Skeletal muscle tissue (tissue), 4 donors: ENCODE results near the gene C17orf100. TPM values are rescaled to one million over a fixed set of nuclear protein-coding genes. Genes with fewer than 3 reads are reported as not detected.

Experiments
- H3K27ac ChIP-seq: one replicate; pipeline ENCODE4 v1.7.0; 2013; ENCODE audit warnings: mild to moderate bottlenecking, low read depth, low read length, inconsistent platforms
- H3K27me3 ChIP-seq, 3 donors: one replicate each; pipeline ENCODE4 v1.7.0; 2013; ENCODE audit warnings: low read length in 3 of 3; ENCODE audit not compliant: control insufficient read depth in 3 of 3, insufficient read depth in 3 of 3
- H3K36me3 ChIP-seq, 3 donors: one replicate each; pipeline ENCODE4 v1.7.0; 2013; ENCODE audit warnings: low read length in 3 of 3; ENCODE audit not compliant: control insufficient read depth in 3 of 3, insufficient read depth in 3 of 3
- H3K4me1 ChIP-seq, 3 donors: one replicate each; pipeline ENCODE4 v1.7.0; 2013; ENCODE audit warnings: low read length in 3 of 3, mild to moderate bottlenecking in 3 of 3; ENCODE audit not compliant: control insufficient read depth in 3 of 3, insufficient read depth in 3 of 3
- H3K4me3 ChIP-seq, 3 donors: one replicate each; pipeline ENCODE4 v1.7.0; 2013; ENCODE audit warnings: low read length in 3 of 3
- H3K9ac ChIP-seq, 3 donors: one replicate each; pipeline ENCODE4 v1.7.0; 2013; ENCODE audit warnings: low read length in 3 of 3, mild to moderate bottlenecking in 3 of 3, moderate library complexity in 2 of 3, low read depth in 1 of 3
- H3K9me3 ChIP-seq, 3 donors: one replicate each; pipeline ENCODE4 v1.7.0; 2013; ENCODE audit warnings: low read length in 3 of 3; ENCODE audit not compliant: control insufficient read depth in 3 of 3
- total RNA-seq: library from RNA; depleted of rRNA; stranded (reverse); fragments of >200 nt; gene quantifications from one replicate; pipeline ENCODE4 v1.2.3, GENCODE V29; 2014
- donor health status: Osteomylitis.

Gene C17orf100
- total RNA-seq, 1 donor from 2014 or later = not detected

DNA sequence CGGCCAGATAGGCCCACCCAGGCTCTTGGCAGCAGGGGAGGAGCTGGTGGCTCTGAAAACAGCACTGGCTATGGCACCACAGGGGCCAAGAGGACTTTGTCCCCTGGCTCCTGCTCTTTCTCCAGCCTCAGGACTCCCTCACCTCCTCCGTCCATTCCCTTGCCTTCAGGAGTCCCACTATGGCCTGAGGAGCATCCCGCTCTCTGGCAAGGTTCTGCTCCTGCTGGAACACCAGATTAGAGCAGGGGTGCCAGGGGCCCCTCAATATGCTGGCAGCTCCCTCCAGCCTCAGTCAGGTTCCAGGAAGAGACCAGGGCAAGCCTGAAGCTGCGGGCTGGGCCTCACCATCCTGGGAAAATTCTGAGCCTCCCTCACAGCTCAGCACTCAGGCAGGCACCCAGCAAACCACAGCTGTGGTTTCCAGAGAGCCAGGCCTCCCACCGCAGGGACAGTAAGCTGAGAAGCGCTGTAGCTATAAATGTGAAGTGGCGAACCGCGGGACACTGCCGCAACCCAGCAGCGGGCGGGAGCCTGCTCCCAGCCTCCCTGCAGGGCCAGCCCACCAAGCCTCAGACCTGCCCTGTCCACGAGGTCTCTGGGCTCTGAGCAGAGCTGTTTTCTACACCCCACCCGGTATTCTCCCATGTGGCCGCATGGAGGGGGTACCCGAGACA lies 25.7 kb downstream of the C17orf100 start:
- peaks cover 0 to 10% (median 3%) of the 10 kb centered on the region in 3 donors for H3K4me1 ChIP-seq
- H3K27me3 ChIP-seq = peaks cover 11 to 27% (median 24%) of the 10 kb centered on the region in 3 donors
- no peak overlapping the region for H3K4me3 ChIP-seq
- no peaks in the 10 kb centered on the region for H3K36me3 ChIP-seq
- H3K27ac ChIP-seq = no peak overlapping the region
- no peak overlapping the region for H3K9ac ChIP-seq
- H3K9me3 ChIP-seq = no peaks in the 10 kb centered on the region

DNA sequence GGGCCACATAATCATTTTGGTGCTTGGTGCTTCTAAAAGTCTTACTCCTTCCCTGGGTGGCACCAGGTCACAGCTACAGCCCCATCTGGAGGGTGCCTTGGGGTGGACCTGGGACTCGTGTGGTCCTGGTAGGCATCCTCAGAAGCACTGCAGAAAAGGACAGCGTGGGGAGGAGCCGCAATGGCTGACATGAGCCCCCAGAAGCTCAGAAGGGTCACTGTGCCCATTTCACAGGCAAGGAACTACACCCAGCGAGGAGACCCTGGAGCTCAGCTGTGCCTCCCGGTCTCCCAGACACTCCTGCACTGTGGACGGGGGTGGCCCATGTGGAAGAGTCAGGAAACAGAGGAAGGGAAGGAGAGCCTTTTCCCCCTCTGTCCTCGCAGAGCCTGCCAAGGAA lies 26.4 kb downstream of the C17orf100 start:
- no peaks in the 10 kb centered on the region for H3K9me3 ChIP-seq
- H3K27me3 ChIP-seq = peaks cover 11 to 27% (median 27%) of the 10 kb centered on the region in 3 donors
- no peaks in the 10 kb centered on the region for H3K36me3 ChIP-seq

DNA sequence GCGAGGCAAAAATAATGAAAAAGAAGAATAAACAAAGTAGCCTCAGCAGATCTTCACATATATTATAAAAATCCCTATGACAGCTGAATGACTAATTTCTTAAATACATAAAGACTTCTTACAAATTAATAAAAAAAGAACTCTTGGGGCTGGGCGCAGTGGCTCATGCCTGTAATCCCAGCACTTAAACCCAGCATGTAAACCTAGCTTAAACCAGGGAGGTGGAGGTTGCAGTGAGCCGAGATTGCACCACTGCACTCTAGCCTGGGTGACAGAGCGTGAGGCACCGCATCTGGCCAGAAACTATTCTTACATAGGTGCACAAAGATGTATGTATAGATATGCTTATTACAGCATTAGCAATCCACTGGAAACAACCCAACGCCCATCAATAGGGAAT lies 27.7 kb downstream of the C17orf100 start:
- Histone ChIP-seq H3K27ac (no peak overlapping the region), H3K36me3 (no peaks in the 10 kb centered on the region), H3K4me1 (peaks cover 0 to 10% (median 3%) of the 10 kb centered on the region in 3 donors), H3K9ac (no peak overlapping the region), H3K9me3 (no peaks in the 10 kb centered on the region), H3K4me3 (no peak overlapping the region), H3K27me3 (peaks cover 15 to 33% (median 26%) of the 10 kb centered on the region in 3 donors)

More for the DNA sequence above, 26.4 kb downstream of the C17orf100 start:
- Histone ChIP-seq H3K4me1 (peaks cover 0 to 10% (median 3%) of the 10 kb centered on the region in 3 donors), H3K4me3 (no peak overlapping the region), H3K27ac (no peak overlapping the region), H3K9ac (no peak overlapping the region)

DNA sequence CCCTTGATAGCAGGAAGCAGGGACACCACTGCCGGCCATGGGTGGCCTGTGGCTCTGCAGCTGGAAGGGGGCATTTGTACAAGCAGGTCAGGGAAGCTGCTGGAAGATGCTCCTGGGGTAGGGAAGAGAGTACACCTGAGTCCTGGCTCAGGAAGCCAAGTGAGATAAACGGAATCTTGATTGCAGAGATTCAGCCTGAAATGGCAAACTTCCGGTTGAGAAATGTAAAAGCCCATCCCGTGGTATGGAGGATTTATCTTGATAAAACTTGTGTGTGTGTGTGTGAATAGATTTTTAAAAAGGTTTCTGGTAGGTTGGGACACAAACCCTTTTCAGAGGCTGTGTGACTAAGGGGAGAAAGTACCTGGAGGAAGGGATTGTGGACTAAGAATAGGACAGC lies 29.6 kb downstream of the C17orf100 start:
- Histone ChIP-seq H3K4me1 (peaks cover 0 to 10% (median 3%) of the 10 kb centered on the region in 3 donors), H3K36me3 (no peaks in the 10 kb centered on the region), H3K9me3 (no peaks in the 10 kb centered on the region), H3K9ac (no peak overlapping the region), H3K27ac (no peak overlapping the region), H3K4me3 (no peak overlapping the region), H3K27me3 (peaks cover 22 to 42% (median 37%) of the 10 kb centered on the region in 3 donors)

DNA sequence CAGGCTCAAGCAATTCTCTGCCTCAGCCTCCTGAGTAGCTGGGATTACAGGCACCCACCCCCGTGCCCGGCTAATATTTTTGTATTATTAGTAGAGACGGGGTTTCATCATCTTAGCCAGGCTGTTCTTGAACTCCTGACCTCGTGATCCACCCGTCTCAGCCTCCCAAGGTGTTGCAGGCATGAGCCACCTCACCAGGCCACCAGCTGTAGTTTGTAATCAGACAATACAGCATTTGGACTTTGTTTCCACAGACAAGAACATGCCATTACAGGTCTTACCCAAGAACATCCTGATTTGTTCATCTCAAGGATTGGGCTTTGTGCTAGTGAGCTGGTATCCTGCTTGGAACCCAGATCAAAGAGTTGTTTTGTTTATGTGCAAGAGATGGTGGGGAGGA lies 30.1 kb downstream of the C17orf100 start:
- no peaks in the 10 kb centered on the region for H3K36me3 ChIP-seq
- H3K4me1 ChIP-seq = peaks cover 0 to 10% (median 3%) of the 10 kb centered on the region in 3 donors
- no peak overlapping the region for H3K4me3 ChIP-seq
- H3K27me3 ChIP-seq = peaks cover 22 to 42% (median 36%) of the 10 kb centered on the region in 3 donors
- H3K9me3 ChIP-seq = no peaks in the 10 kb centered on the region
- no peak overlapping the region for H3K9ac ChIP-seq
- H3K27ac ChIP-seq = no peak overlapping the region

DNA sequence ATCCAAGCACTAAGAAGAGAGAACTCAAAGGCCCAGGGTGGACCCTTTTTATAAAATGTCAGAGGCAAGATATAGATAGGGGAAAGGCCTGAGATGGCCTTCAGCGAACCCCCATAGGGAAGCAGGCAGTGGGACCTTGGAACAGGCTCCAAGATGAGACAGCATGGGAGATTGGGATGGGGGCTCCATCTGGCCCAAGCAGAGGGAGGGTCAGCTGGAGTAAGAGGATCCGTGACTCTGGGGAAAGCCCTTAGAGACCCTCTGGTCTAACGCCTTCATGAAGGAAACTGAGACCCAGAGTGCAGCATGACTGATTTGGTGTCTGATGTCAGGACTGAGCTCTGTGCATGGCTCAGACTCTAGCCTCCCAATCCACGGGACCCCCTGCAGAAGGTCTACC lies 30.8 kb downstream of the C17orf100 start:
- peaks cover 0 to 5% (median 0%) of the 10 kb centered on the region in 3 donors for H3K4me1 ChIP-seq
- H3K36me3 ChIP-seq = no peaks in the 10 kb centered on the region
- peaks cover 22 to 42% (median 38%) of the 10 kb centered on the region in 3 donors for H3K27me3 ChIP-seq
- H3K9me3 ChIP-seq = no peaks in the 10 kb centered on the region
- H3K9ac ChIP-seq = no peak overlapping the region
- no peak overlapping the region for H3K4me3 ChIP-seq
- H3K27ac ChIP-seq = no peak overlapping the region

DNA sequence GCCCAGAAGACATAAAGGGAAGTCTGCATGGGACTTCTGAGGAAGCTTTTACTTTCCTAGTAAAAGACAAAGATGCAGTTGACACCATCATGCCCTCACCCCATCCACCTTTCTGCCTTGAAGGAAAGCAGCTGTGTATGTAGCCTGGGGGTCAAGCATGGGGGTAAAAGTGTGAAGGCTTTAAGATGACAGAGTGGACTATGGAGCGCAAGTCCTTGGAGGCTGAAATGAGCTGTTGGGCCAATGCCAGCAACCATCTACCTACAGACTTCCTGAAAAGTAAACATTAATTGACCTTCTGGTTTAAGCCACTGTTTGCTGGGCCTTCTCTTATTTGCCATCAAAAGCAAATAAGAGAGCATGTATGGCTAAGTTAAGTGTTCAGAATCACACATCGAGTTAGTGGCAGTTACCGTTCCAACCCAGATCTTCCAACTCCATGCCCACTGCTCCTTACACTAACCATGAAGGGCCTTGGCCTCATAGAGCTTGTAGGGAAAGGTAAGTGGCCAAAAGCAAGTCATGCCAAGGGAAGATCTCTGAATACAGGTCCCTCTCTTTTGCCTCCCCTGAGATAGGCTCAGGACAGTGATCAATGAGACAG lies 31.6 kb downstream of the C17orf100 start:
- Histone ChIP-seq H3K4me1 (no peaks in the 10 kb centered on the region), H3K4me3 (no peak overlapping the region), H3K36me3 (no peaks in the 10 kb centered on the region), H3K27me3 (peaks cover 18 to 40% (median 32%) of the 10 kb centered on the region in 3 donors), H3K9ac (no peak overlapping the region), H3K9me3 (no peaks in the 10 kb centered on the region), H3K27ac (no peak overlapping the region)

DNA sequence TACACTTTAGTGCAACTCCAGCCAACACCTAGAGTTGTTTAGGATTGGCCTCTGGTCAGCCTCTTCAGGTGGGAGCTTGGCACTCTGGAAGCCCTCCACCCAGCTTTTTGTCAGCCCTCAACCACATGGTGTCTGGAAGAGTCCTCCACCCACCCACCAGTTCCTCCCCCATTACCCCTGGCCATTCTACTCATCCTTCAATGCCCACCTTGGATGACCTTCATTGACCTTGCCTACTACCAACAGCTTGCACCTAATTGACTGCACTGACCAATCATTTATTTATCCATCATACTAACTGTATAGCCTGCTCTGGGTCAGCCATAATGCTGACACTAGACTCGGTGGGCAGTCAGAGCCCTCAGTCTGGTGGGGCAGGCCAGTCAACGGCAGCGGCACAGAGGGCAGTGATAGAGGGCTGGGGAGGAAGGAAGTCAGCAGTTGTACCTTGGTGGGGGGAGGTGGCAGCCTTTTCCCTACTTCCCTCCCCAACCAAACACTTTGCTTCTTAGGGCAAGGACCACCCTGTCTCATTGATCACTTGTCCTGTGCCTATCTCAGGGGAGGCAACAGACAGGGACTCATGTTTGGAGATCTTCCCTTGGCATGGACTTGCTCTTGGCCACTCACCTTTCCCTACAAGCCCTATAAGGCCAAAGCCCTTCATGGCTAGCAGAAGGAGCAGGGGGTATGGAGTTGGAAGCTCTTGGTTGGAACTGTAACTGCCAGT lies 32.3 kb downstream of the C17orf100 start:
- Histone ChIP-seq H3K9me3 (no peaks in the 10 kb centered on the region), H3K27ac (no peak overlapping the region), H3K9ac (no peak overlapping the region), H3K4me3 (no peak overlapping the region), H3K27me3 (peaks cover 11 to 33% (median 25%) of the 10 kb centered on the region in 3 donors), H3K4me1 (no peaks in the 10 kb centered on the region), H3K36me3 (no peaks in the 10 kb centered on the region)

DNA sequence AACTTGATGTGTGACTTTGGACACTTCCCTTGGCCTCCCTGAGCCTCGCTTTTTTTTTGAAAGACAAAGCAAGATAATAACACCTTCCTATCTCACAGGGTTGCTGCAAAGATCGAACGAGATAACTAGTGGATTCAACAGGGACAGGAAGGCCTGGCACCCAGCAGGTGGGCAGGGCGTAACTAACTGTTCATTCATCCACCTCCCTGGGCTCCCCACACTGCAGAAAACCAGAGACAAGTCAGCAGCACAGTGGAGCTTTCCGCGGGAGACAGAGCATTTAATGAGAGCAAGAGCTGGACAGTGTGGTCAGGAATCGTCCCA lies 32.9 kb downstream of the C17orf100 start:
- H3K4me1 ChIP-seq = no peaks in the 10 kb centered on the region

More for the DNA sequence above, 32.9 kb downstream of the C17orf100 start:
- peaks cover 11 to 31% (median 21%) of the 10 kb centered on the region in 3 donors for H3K27me3 ChIP-seq
- H3K27ac ChIP-seq = no peak overlapping the region
- no peaks in the 10 kb centered on the region for H3K9me3 ChIP-seq
- no peaks in the 10 kb centered on the region for H3K36me3 ChIP-seq
- H3K9ac ChIP-seq = no peak overlapping the region
- no peak overlapping the region for H3K4me3 ChIP-seq
